GM13977 (cell line): ENCODE data around the gene ZCCHC8.
A peak's percentile ranks its signal among the peaks of the same experiment; 100 is the strongest.

Source experiments
- DNase-seq: peaks from one replicate; pipeline ENCODE4 v3.0.0; 2012; ENCODE audit warnings: low spot score
- CTCF ChIP-seq: IDR thresholded peaks from 2 replicates; pipeline ENCODE4 v1.5.1; 2012; ENCODE audit warnings: mild to moderate bottlenecking, control low read depth; ENCODE audit not compliant: insufficient read depth; ENCODE audit errors: extremely low read depth, missing control alignments
- in situ Hi-C: fragments of 300-500 bp; cut with MboI; formaldehyde crosslinking; loops from one replicate; pipeline ENCODE4 v1.12.0; 2022; ENCODE audit warnings: low sequenced_read_pairs, low pct_unique_long_range_greater_than_20kb, mixed read lengths, inconsistent platforms; ENCODE audit not compliant: unreplicated experiment

ZCCHC8 gene

GRCh38 chr12:122427403-122427802, 73.3 kb downstream of the ZCCHC8 start:
- no peak for DNase-seq
- in situ Hi-C loops, result no loop called here
- TF ChIP-seq CTCF, result no peak

GRCh38 chr12:122423258-122424165, 77.2 kb downstream of the ZCCHC8 start:
- no peak for DNase-seq
- in situ Hi-C loops, result no loop called here
- TF ChIP-seq CTCF, result no peak

GRCh38 chr12:122422730-122423257, 77.9 kb downstream of the ZCCHC8 start:
- no peak for DNase-seq
- no peak for TF ChIP-seq CTCF
- in situ Hi-C loops, result no loop called here

- in situ Hi-C loops, result no loop called here
- TF ChIP-seq CTCF, result peak; percentile 71
- peak; percentile 77 for DNase-seq
These were observed 78.7 kb downstream of the ZCCHC8 start, which contains the start of gene CLIP1 for GRCh38 chr12:122421821-122422729. Gene CLIP1, minus strand, starts transcription at chr12:122422669. Its CDS starts 42,217 bp downstream, at chr12:122380452.
